T-helper 9 cell (primary cell): ENCODE data around the gene ELAC2.

ENCODE experiments used
- DNase-seq: peaks from one replicate; pipeline ENCODE4 v3.0.0-alpha.2; 2020
- total RNA-seq, 2 donors: gene quantifications; one replicate each; lab custom pipeline; 2026; lab: John Stamatoyannopoulos, UW

Gene ELAC2, protein sequence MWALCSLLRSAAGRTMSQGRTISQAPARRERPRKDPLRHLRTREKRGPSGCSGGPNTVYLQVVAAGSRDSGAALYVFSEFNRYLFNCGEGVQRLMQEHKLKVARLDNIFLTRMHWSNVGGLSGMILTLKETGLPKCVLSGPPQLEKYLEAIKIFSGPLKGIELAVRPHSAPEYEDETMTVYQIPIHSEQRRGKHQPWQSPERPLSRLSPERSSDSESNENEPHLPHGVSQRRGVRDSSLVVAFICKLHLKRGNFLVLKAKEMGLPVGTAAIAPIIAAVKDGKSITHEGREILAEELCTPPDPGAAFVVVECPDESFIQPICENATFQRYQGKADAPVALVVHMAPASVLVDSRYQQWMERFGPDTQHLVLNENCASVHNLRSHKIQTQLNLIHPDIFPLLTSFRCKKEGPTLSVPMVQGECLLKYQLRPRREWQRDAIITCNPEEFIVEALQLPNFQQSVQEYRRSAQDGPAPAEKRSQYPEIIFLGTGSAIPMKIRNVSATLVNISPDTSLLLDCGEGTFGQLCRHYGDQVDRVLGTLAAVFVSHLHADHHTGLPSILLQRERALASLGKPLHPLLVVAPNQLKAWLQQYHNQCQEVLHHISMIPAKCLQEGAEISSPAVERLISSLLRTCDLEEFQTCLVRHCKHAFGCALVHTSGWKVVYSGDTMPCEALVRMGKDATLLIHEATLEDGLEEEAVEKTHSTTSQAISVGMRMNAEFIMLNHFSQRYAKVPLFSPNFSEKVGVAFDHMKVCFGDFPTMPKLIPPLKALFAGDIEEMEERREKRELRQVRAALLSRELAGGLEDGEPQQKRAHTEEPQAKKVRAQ
- 56.7 to 92.7 reads per million in 2 donors for total RNA-seq

DNA sequence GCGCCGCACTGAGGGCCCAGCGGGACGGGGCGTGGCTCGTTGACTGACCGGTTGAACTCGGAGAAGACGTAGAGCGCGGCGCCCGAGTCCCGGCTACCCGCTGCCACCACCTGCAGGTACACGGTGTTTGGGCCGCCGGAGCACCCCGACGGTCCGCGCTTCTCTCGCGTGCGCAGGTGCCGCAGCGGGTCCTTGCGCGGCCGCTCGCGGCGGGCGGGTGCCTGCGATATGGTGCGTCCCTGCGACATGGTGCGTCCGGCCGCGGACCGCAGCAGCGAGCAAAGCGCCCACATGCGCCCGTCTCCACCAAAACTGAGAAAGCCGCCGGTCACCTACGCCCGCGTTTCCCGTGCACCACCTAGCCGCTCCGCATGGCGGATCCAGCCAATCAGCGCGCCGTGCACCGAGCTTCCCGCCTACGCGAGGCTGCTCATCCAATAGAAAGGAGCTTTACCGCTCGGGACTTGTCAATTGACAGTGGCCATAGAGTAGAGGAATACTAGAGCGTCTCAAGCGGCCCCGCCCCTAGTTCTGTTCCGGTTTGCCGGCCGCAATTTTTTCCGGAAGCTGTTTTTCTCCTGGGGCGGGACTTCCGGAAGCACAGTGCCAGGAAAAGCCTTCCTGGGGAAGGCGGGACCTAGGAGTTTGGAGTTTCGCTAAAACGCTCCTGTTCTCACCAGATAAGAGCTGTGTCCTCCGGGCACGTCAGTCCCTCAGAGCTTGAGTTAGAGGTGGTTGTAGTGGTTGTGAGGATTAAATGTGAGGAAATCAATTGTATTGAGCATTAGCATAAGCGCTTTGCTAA lies at the start of gene ELAC2:
Gene ELAC2 (minus strand): TSS at position 373 of the 805 bp plus-strand sequence. CDS start 80 bp downstream, at position 293.
- peak; percentile 88 for DNase-seq

DNA sequence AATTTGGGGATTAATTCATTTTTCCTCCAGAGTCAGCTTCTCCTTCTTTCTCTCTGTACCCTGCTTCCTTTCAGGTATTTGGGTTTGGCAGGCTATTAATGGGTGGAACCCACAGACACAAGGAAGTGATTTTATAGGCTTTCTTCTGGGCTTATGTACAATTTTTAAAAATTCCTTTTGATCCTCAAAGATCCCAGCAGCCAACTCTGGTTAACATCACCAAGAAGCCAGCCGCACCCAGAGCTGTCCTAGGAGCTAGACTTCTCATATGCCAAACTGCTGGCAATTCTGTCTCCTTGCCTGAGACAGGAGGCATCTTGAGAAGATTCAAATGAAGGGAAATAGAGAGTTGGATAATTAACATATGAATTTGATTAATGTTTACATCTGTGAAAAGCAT lies 47.2 kb upstream of the ELAC2 start:
- DNase-seq = no peak

DNA sequence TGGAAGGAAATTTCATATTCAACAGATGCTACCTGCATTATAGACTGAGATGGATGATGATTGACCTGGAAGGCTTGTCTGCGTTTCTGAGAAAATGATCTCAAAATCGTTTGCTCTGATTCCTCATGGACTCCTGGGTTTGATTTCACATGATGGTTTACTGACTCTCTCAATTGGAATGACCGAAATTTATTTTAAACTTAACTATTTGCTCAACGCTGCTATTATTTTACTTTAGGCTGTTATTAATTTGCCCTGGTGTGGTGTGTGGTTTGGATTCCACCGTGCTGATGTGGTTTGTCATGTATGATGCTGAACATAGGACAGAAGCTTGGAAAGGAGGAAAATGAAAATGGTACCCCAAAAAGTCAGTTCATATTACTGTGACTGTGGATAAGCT lies 37.3 kb upstream of the ELAC2 start:
- DNase-seq = no peak

DNA sequence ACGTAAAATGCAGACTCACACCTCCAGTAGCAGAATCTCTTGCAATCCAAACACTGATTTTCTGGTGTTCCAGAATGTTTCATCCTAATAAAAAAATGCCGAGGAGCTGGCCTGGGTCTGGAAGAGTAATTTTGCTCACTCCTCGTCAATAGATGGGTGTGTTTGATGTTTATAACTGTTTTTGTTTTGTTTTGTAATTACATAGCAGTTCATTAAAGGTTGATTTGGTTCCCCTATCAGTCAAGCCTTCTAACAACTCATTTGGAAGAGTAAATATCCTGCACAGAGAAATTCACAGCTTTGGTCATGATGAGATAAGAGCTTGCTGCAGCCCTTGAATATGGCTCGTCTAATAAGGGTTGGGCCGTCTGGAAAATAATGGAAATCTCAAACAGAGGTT lies 36.8 kb upstream of the ELAC2 start:
- no peak for DNase-seq

DNA sequence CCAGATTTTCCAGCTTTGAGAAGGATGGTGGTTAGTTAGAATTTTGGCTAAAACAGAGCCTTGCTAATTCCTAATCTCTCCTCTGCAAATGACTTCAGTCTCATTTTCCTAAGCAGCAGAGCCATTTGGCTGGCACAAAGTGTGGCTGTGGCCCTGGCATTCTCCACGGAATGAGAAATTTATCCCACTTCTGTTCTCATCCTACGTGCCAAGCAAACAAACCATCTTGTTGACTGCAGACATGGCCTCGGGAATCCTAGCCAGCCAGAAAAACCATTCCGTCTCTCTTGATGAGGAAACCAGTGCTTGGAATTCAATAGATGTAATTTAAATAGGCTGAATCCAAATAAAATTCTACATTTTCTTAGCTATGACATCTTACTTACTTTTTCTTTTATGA lies 34.1 kb upstream of the ELAC2 start:
- no peak for DNase-seq

DNA sequence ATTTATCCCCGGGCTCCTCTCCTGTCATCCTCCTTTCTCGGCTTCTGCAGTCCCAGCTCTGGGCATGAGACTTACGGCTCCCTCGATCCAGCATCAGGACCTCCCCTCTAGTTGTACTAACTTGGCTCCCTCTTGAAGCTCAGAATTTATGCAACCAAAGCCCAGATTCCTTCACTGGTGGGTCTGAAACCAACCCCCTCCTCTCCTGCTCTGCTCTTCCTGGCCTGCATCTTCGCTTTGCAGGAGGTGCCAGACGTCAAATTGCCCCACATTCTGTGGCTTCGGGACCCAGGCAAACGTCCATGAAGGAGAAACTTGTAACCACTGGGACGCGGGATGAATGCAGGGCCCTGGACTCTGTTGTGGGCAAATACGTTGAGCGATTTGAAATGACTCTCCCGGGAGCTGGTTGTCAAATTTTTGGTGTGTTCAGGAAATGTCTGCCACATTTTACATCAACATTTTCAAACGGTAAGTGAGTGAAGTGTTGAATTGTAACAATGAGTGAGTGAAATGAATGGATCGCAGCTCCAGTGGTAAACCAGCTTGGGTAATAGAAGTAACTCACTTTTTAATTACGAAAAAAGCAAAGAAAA lies 29.3 kb upstream of the ELAC2 start:
- no peak for DNase-seq

DNA sequence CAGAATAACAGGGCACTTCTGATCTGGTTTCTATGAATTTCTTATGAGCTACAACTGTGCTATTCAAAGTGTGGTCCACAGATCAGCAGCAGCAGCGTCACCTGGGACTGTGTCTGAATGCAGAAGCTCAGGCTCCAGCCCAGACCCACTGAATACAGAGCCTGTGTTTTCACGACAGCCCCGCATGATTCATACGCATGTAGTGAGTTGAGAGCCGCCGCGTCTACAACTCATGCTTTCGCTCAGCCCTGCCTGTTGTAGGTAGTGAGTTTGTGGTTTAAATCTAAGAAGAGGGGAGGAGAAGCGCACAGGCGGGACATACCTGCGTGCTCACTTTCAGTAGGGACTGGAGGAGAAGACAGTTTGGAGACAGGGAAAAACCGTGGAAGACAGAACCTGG lies 28.5 kb upstream of the ELAC2 start:
- DNase-seq = no peak

DNA sequence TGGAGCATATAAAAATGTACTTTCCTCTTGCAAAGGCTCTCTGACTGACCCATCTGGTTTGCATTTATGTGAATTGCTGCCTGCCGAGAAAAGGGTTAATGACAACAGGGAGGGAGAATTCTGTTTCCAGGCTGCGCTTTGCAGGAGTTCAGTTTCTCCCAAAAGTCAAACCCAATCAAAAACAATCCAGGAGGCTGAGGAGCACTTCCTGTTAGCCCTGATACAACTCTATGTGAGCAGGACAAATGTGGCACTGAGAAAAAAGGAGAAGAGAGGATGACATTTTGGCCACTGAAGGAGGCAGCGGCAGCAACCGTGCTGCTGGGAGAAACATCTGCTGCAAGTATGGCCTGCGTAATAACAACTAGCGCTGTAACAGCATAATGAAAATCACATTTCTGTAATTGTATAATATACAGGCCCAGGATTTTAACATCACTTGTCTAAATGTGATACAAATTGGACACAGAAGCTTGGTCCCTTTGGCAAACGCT lies 26.8 kb upstream of the ELAC2 start:
- no peak for DNase-seq

DNA sequence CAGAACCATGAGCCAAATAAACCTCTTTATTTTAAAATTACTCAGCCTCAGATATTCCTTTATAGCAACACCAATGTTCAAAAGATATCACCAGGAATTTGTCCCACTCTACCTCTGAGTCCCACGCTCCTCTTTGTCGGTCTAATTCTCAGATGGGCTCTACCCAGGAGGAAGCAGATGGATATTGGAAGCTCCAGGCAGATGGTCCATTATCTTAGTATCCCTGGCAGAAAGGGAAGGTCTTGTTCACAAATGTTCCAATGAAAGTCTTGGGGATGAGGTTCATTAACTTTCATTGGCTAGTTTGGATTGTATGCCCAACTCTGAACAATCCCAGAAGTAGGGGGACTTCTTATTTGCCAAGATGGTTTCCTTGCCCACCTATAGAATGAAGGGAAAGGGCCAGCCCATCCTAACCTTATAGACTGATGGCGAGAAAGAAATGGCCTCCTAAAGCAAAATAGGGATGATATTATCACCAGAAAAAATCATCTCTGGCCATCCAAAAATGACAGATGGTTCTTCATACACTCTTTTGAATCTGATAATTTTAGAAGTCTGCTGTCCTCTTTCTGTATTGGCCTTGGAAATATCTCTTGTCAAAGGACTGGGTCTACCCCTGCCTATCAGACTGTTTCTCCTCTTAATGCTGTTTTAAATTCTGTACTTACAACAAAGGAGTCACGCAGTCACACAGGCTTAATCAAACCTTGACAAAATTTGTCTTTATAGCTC lies 21.3 kb upstream of the ELAC2 start:
- DNase-seq = no peak

DNA sequence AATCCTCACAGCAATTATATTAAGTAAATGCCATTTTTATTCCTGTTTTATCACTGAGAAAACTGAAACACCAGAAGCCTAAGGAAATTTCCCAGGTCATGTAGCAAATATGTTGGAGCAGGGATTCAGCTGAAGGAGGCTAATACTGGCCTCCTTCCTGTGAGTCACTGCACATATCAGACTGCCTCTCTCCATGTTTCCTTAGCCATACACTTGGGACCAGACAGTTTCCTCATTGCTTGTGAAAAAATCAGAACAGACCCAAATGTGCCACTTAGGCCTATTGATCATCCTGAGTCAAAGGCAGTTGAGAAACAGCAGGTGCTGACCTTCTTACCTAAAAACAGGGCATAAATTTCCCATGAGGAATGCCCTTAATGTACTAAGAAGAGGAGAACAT lies 18.9 kb upstream of the ELAC2 start:
- no peak for DNase-seq

DNA sequence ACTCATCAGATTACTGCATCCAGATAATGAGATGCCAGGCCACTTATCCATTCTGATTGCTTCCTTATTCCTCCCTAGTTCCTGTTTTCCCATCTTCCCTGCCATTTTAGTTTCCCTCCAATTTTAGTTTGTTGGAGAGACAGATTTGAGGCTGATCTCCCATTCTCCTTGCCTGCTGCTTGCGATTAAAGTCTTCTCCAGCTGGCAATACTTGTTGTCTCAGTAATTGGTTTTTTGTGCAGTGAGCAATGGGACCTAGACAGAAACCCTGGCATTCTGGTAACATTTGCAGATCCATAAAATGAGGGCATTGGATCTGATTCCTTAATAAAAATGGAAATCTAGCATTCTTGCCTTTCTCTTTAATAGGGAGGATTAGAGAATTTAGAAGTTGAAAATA lies 17.6 kb upstream of the ELAC2 start:
- no peak for DNase-seq

DNA sequence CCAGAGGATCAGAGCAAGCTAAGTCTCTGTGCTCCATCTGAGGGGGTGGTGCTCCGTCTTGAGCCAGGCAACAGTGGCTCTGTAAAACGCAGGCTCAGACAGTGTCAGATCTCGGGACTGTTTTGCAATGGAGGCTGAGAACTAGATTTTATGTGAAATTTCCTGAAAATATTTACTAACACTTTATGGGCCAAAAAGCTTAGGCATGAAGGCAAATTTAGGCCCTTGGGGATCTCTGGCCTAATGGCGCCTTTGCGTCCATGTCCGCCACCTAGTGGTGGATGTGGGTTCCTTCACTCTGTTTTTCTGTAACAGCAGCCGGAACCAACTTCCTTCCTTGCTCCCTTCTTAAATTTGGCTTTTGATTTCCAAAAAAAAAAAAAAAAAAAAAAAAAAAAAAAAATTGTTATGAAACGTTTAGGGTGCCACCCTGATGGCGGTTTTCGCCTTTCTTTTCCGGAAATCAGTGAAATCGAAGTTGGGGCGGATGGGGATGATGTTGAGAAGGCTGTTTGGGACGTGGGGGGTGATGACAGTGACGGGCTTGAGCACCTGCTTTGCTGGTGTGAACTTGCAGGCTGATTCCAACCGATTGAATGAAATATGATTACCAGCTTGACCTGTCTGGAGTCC lies 14.0 kb upstream of the ELAC2 start:
- peak; percentile 26 for DNase-seq

DNA sequence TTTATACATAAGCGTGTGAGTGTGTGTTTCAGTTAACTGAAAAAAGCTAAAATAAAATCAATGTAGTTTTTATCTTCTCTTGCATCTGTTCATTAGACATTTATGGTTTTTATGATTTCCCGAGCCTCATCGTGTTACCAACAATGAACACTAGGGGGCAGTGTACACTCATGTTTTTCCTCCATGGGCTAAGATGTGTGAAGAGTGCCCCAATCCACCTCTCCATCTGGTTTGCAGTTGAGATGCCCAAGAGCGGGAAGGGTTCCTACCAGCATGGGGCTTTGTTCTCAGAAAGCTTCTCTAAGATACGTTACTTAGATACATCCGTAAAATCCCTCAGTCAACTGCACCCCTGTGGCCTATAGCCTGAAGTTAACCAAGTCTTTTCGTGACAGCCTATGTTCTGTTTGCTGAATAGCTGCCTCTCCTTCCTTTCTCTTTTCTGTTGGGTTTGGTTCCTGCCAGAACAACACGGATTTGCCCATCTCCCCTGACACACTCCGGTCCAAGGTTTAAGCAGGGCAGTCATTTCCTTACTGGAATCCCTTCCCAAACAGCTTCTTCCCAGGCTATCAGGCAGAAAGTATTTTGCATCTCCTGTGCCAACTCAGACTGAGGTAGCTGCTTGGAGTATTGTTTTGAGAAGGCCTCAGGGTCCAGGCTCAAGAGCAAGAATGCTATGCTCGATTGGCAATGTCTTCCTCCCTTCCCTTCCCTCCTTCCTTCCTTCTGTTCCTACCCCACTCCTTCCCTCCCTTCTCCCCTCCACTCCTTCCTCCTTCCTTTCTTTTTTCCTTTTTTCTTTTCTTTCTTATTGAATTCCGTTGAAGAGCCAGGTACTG lies 12.9 kb upstream of the ELAC2 start:
- DNase-seq = peak; percentile 29

DNA sequence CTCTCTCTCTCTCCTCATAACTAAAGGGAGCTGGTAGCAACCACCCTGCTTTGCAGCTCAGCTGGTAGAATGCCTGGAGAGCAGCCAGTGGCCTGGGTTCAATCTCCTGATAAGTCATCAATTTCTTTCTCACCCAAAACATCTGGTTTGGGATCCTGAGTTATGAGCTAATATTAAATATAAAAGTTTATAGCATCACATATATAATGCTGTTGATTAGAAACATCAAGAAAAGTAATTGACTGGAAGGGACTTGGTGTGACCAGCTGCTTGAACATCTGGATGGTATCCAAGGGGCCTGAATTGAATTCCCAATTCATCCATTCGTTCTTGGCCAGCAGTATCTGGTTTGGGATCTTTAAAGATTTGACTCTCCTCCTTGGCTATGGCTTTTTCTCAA lies 12.2 kb upstream of the ELAC2 start:
- DNase-seq = no peak

DNA sequence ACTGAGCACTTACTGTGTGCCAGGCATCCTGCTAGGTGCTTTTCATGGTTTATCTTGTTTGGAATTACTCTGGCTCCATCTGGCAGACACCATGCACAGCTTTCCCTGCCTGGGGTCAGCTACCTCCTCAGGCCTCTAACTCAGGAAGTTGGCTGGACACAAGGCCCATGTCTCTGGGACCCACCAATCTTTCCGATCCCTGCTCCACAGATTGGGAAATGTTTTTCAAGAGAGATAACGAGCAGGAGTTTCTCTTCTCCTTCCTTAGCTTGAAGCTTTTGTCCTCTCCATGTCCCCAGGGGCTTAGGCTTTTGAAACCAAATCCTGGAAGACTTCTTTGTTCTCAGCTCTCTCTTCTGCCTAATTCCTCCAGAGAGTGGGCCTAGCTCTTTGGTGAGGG lies 11.5 kb upstream of the ELAC2 start:
- no peak for DNase-seq

DNA sequence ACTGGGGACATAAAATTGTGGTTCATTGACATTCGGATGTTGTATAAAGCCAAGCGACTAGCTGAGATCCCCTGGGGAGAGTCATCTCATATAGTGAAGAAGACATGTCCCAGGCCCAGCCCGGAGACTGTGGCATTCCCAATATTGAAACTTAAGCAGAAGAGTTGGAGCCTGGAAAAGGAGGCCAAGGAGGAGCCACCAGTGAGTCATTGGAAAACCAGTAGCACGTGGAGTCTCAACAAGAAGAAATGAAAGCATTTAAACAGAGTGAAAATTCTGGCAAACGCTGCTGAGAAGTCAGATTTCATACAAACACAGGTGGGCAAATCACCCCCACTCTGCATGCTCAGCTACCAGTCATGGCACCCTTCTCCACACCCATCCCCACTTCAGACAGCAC lies 9.4 kb upstream of the ELAC2 start:
- no peak for DNase-seq

DNA sequence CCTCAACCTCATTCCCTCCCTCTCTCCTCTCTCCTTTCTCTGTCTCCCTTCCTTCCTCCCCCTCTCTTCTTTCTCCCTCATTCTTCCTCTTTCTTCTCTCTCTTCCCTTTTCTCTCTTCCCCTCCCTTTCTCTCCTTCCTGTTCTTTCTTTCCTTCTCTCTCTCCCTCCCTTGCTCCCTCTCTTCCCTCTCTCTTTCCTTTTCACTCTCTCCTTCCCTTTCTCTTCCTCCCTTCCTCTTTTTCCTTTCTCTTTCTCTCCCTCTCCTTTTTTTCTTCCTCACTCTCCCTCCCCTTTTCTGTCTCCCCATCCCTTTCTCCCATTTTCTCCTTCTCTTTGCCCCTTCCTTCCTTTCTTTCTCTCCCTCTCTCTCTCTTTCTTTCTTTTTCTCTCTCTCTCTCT lies 7.9 kb upstream of the ELAC2 start:
- no peak for DNase-seq

DNA sequence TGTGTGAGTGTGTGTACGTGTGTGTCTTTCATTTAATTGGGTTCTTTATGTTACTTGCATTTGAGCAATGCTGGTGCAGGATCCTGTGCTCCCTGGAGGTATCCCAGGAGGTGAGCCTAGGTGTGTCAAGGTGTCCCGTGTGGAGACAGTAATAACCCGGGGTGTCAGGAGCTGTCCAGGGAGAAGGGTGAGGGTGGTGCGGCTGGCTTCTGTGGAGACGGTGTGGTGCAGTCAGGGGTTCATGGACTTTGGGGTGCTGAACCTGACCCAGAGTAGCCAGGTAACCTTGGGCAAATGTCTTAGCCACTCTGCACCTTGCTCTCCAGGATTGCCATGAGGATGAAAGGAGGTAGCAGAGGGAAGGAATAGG lies 7.4 kb upstream of the ELAC2 start:
- DNase-seq = no peak

DNA sequence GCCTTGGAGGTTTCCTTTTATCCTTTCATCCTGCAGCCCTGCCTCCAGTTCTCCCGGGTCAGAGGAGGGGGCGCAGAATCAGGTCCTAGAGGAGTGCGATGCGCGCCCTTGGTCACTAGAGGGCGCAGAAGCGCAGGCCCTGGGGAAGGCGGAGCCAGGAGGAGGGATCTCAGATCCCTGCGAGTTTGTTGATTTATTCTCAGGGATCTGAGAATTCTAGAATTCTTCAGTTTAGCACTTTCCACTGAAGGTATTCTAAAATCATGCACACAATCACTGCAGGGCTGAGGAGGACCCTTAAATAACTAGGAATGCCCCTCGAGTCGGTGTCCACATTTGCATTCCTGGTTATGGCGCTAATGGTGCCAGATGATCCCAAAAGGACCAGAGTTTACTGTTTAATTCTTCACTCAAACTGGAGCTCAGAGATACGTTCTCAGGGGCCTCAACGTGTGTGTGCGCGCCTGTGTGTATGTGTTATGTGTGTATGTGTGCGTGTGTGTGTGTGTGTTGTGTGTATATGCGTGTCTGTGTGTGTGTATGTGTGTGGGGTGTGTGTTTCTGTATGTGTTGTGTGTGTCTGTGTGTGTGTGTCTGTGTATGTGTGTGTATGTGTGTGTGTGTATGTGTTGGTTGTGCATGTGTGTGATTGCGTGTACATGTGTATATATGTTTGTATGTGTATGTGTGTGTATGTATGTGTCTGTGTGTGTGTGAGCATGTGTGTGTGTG lies 6.9 kb upstream of the ELAC2 start:
- peak; percentile 59 for DNase-seq

DNA sequence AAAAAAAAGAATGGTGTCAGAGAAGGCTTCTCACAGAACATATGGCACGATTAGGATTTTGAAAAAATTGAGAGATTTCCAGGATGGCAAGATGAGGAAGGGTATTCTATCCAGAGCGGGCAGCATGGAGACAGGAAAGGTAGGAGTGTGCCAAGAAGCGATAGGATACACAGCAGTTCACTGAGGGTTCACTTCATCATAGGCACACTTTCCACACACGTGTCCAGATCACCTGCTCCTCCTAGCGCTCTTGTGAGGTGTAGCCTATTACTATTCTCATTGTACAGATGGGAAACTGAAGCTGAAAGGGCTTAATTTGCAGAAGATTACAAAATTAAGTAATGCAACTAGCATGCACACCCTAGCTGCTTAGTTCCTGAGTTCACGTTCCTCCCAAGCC lies 6.2 kb upstream of the ELAC2 start:
- DNase-seq = no peak
